Measurements from ENCODE around the gene TMIGD1.

DNA sequence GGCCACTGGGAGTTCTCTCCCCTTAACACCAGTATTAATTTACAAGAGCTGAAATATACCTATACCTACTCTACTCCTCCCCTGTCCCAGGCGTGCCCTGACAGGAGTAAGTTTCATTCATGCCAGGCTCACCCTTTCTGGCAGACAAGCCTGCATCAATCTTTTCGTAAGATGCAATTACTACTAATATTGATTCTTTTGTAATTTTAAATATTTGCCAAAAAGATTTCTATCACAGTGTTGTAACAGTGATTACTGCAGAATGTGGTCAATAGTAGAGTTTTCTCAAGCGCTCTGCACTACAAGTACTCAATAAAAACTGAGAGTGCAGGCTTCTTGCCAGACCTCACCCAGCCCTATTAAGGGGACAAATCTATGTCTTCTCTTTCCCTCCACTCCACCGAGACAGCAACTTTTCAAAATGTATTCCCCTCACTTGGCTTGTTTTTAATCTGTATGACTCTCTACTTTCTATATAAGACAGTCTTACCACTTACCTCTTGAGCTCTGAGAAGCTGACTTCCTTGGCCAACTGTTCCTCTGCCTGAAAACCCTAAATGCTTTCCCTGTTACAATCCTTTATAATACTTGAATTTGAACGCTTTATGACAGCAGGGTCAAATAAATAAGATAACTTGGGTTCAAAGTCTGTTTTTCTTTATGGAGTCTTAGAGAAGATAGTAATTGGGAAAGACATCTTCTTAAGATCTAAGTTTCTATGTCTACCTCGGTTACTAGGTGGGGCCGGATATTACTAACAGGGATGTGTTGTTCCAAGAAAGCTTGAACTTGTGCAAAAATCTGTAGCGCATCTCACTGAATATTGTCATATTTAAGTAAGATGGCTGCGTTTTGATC, at the start of gene TMIGD1:
- TF ChIP-seq, protein P1, sequence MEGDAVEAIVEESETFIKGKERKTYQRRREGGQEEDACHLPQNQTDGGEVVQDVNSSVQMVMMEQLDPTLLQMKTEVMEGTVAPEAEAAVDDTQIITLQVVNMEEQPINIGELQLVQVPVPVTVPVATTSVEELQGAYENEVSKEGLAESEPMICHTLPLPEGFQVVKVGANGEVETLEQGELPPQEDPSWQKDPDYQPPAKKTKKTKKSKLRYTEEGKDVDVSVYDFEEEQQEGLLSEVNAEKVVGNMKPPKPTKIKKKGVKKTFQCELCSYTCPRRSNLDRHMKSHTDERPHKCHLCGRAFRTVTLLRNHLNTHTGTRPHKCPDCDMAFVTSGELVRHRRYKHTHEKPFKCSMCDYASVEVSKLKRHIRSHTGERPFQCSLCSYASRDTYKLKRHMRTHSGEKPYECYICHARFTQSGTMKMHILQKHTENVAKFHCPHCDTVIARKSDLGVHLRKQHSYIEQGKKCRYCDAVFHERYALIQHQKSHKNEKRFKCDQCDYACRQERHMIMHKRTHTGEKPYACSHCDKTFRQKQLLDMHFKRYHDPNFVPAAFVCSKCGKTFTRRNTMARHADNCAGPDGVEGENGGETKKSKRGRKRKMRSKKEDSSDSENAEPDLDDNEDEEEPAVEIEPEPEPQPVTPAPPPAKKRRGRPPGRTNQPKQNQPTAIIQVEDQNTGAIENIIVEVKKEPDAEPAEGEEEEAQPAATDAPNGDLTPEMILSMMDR (IDR thresholded peaks at IDR 0.05), result no peak
- TF ChIP-seq POLR2A (IDR thresholded peaks at IDR 0.05), result no peak
